Upper lobe of left lung (tissue), 6 donors: ENCODE data around the gene AXIN1. TPM values are rescaled to one million over a fixed set of nuclear protein-coding genes. Genes with fewer than 3 reads are reported as not detected.

ENCODE experiments used
- ATAC-seq, 2 donors: fragments of 200-7000 bp; cut with Tn5 transposase; one replicate each; pipeline ENCODE4 v1.9.1; 2022; ENCODE audit warnings: mild to moderate bottlenecking in 2 of 2, moderate library complexity in 2 of 2; ENCODE audit not compliant: low FRiP score in 2 of 2
- DNase-seq, 2 donors: peaks; one replicate each; pipeline ENCODE4 v3.0.0-alpha.2; 2019 to 2020
- H3K27ac ChIP-seq, 4 donors: fragments of 200-600 bp; sonication (generic); one replicate each; pipeline ENCODE4 v1.5.1; 2016 to 2019
- H3K27me3 ChIP-seq, 4 donors: fragments of 200-600 bp; sonication (generic); one replicate each; pipeline ENCODE4 v1.5.1; 2017 to 2019
- H3K36me3 ChIP-seq, 4 donors: fragments of 200-600 bp; sonication (generic); one replicate each; pipeline ENCODE4 v1.5.1; 2016 to 2019
- H3K4me1 ChIP-seq, 4 donors: fragments of 200-600 bp; sonication (generic); one replicate each; pipeline ENCODE4 v1.5.1; 2018 to 2019
- H3K4me3 ChIP-seq, 4 donors: fragments of 200-600 bp; sonication (generic); one replicate each; pipeline ENCODE4 v1.5.1; 2017 to 2019; ENCODE audit warnings: mild to moderate bottlenecking in 2 of 4, moderate library complexity in 1 of 4
- H3K9me3 ChIP-seq, 4 donors: fragments of 200-600 bp; sonication (generic); one replicate each; pipeline ENCODE4 v1.5.1; 2018 to 2019
- CTCF ChIP-seq, 6 experiments: fragments of 450-650 bp in 4 of 6; fragments of 200-600 bp in 2 of 6; sonication (generic) in 2 of 6; IDR thresholded peaks; one replicate each; pipeline ENCODE4 v1.5.1; 2016 to 2019; ENCODE audit warnings: antibody characterized with exemption in 6 of 6
- EP300 ChIP-seq, 4 donors: sonication (generic); formaldehyde crosslinking; IDR thresholded peaks; one replicate each; pipeline ENCODE4 v1.5.1; 2017; ENCODE audit warnings: antibody characterized with exemption in 4 of 4, control low read depth in 2 of 4
- POLR2A ChIP-seq, 4 donors: fragments of 450-650 bp; IDR thresholded peaks; one replicate each; pipeline ENCODE4 v1.5.1; 2016 to 2017; ENCODE audit warnings: antibody characterized with exemption in 4 of 4, mild to moderate bottlenecking in 2 of 4
- POLR2AphosphoS5 ChIP-seq, 2 donors: sonication (generic); formaldehyde crosslinking; IDR thresholded peaks; one replicate each; pipeline ENCODE4 v1.5.1; 2017; ENCODE audit warnings: antibody characterized with exemption in 2 of 2
- WGBS, 2 donors: methylation state at CpG; one replicate each; pipeline ENCODE4 v1.1.5; 2017 to 2018; 5-methylcytosine and 5-hydroxymethylcytosine counted together
- total RNA-seq, 6 donors: library from RNA; depleted of rRNA in 4 of 6; stranded (reverse); fragments of >200 nt in 4 of 6; gene quantifications; one replicate each; pipeline versions ENCODE4 v1.1.0 to v1.2.1, GENCODE V29; 2016 to 2021
- donor health status: DM: no; HTN: no; CAD: no; lungs with moderate emphysema.
- donor health status: DM: no; HTN: yes; CAD: no; lungs with severe emphysema.

Gene AXIN1
- total RNA-seq, 6 donors from 2014 or later, result 26.8 to 45.9 (median 31.9) TPM

- TF ChIP-seq POLR2A (IDR thresholded peaks at IDR 0.05), result no peak
- TF ChIP-seq POLR2AphosphoS5 (IDR thresholded peaks at IDR 0.05), result no peak
- TF ChIP-seq CTCF (IDR thresholded peaks at IDR 0.05), result no peak
- TF ChIP-seq EP300 (IDR thresholded peaks at IDR 0.05), result no peak
- no peak for ATAC-seq
- Histone ChIP-seq H3K36me3 (peaks cover 3 to 81% (median 72%) of the 10 kb centered on the region in 4 donors), H3K27me3 (no peaks in the 10 kb centered on the region), H3K9me3 (no peaks in the 10 kb centered on the region), H3K4me1 (no peaks in the 10 kb centered on the region), H3K27ac (no peak overlapping the region), H3K4me3 (no peak overlapping the region)
- DNase-seq, result no peak
- WGBS, 2 donors, result 90 to 96% methylated on average over 9 to 17 of the region's 17 CpGs
These were observed 61.0 kb downstream of the AXIN1 start for GRCh38 chr16:291539-291938.

GRCh38 chr16:290681-291405 is 61.7 kb downstream of the AXIN1 start:
- 94 to 96% methylated on average over 18 to 49 of the region's 50 CpGs for WGBS, 2 donors
- Histone ChIP-seq H3K4me1 (no peaks in the 10 kb centered on the region), H3K36me3 (peaks cover 3 to 77% (median 67%) of the 10 kb centered on the region in 4 donors), H3K4me3 (no peak overlapping the region), H3K27ac (no peak overlapping the region), H3K9me3 (no peaks in the 10 kb centered on the region), H3K27me3 (no peaks in the 10 kb centered on the region)
- TF ChIP-seq EP300 (IDR thresholded peaks at IDR 0.05) (no peak), CTCF (IDR thresholded peaks at IDR 0.05) (no peak), POLR2AphosphoS5 (IDR thresholded peaks at IDR 0.05) (no peak), POLR2A (IDR thresholded peaks at IDR 0.05) (no peak)
- DNase-seq (peak in 1 of 2 donors; percentile 82), ATAC-seq (no peak)

GRCh38 chr16:290015-290680 is 62.4 kb downstream of the AXIN1 start:
- Histone ChIP-seq H3K36me3 (peaks cover 3 to 77% (median 67%) of the 10 kb centered on the region in 4 donors), H3K4me3 (no peak overlapping the region)
- 95% methylated on average over 25 of the region's 25 CpGs; no CpG with 5 or more reads in 1 of the 2 donors for WGBS, 2 donors

GRCh38 chr16:289395-289997 is 63.0 kb downstream of the AXIN1 start:
- TF ChIP-seq EP300 (IDR thresholded peaks at IDR 0.05) (no peak), POLR2AphosphoS5 (IDR thresholded peaks at IDR 0.05) (no peak), POLR2A (IDR thresholded peaks at IDR 0.05) (no peak), CTCF (IDR thresholded peaks at IDR 0.05) (no peak)
- Histone ChIP-seq H3K27ac (no peak overlapping the region), H3K4me3 (no peak overlapping the region), H3K27me3 (no peaks in the 10 kb centered on the region), H3K4me1 (no peaks in the 10 kb centered on the region), H3K36me3 (peaks cover 3 to 77% (median 67%) of the 10 kb centered on the region in 4 donors), H3K9me3 (no peaks in the 10 kb centered on the region)
- no peak for ATAC-seq
- WGBS, 2 donors, result 93 to 97% methylated on average over 17 to 22 of the region's 22 CpGs
- DNase-seq, result peak in 1 of 2 donors; percentile 73

More at GRCh38 chr16:290015-290680, 62.4 kb downstream of the AXIN1 start:
- DNase-seq (peak in 1 of 2 donors; percentile 67), ATAC-seq (no peak)
- Histone ChIP-seq H3K27me3 (no peaks in the 10 kb centered on the region), H3K4me1 (no peaks in the 10 kb centered on the region), H3K9me3 (no peaks in the 10 kb centered on the region), H3K27ac (no peak overlapping the region)
- no peak for TF ChIP-seq EP300 (IDR thresholded peaks at IDR 0.05)
- no peak for TF ChIP-seq POLR2A (IDR thresholded peaks at IDR 0.05)
- TF ChIP-seq CTCF (IDR thresholded peaks at IDR 0.05), result no peak
- no peak for TF ChIP-seq POLR2AphosphoS5 (IDR thresholded peaks at IDR 0.05)
